Loucy (cell line): ENCODE results near the gene WFDC5.

ENCODE experiments used
- H2AFZ ChIP-seq: fragments of 200-600 bp; sonication (generic); 2 replicates; pipeline ENCODE4 v1.6.0; 2016; ENCODE audit warnings: antibody characterized with exemption, mild to moderate bottlenecking, low read length, moderate library complexity
- H3F3A ChIP-seq: fragments of 200-600 bp; 2 replicates; pipeline ENCODE4 v1.6.0; 2016; ENCODE audit warnings: antibody characterized with exemption, low read depth, mild to moderate bottlenecking
- H3K27me3 ChIP-seq: fragments of 200-600 bp; sonication (generic); 2 replicates; pipeline ENCODE4 v1.6.1; 2014; ENCODE audit warnings: low read length, mild to moderate bottlenecking; ENCODE audit not compliant: insufficient read depth, poor library complexity, severe bottlenecking
- H3K36me3 ChIP-seq: fragments of 200-600 bp; sonication (generic); 2 replicates; pipeline ENCODE4 v1.6.1; 2016; ENCODE audit warnings: low read length; ENCODE audit not compliant: insufficient read depth
- H3K4me1 ChIP-seq: fragments of 200-600 bp; sonication (generic); 2 replicates; pipeline ENCODE4 v1.5.1; 2014; ENCODE audit warnings: low read length, mild to moderate bottlenecking; ENCODE audit not compliant: insufficient read depth, poor library complexity, severe bottlenecking
- H3K4me2 ChIP-seq: fragments of 200-600 bp; sonication (generic); 2 replicates; pipeline ENCODE4 v1.6.0; 2014; ENCODE audit warnings: antibody characterized with exemption, low read length, low read depth, mild to moderate bottlenecking; ENCODE audit not compliant: poor library complexity, severe bottlenecking
- H3K4me3 ChIP-seq: fragments of 200-600 bp; sonication (generic); 2 replicates; pipeline ENCODE4 v1.5.1; 2014; ENCODE audit warnings: low read length, mild to moderate bottlenecking, mixed read lengths; ENCODE audit not compliant: poor library complexity, severe bottlenecking
- H3K79me2 ChIP-seq: fragments of 200-600 bp; sonication (generic); 2 replicates; pipeline ENCODE4 v1.6.1; 2014; ENCODE audit warnings: low read length; ENCODE audit not compliant: insufficient read depth
- H3K9ac ChIP-seq: fragments of 200-600 bp; sonication (generic); 2 replicates; pipeline ENCODE4 v1.6.0; 2014; ENCODE audit warnings: mild to moderate bottlenecking, low read depth, low read length, moderate library complexity; ENCODE audit not compliant: poor library complexity, severe bottlenecking
- H3K9me2 ChIP-seq: fragments of 200-600 bp; sonication (generic); replicated peaks from 2 replicates; pipeline ENCODE4 v1.6.1; 2016; ENCODE audit warnings: low read depth, low read length, mixed read lengths
- H3K9me3 ChIP-seq: fragments of 200-600 bp; sonication (generic); 2 replicates; pipeline ENCODE4 v1.6.1; 2014; ENCODE audit warnings: mild to moderate bottlenecking, antibody characterized with exemption, low read length, low read depth; ENCODE audit not compliant: insufficient read depth
- H4K20me1 ChIP-seq: fragments of 200-600 bp; sonication (generic); 2 replicates; pipeline ENCODE4 v1.6.0; 2014; ENCODE audit warnings: antibody characterized with exemption, low read length, mild to moderate bottlenecking; ENCODE audit not compliant: insufficient read depth, poor library complexity, severe bottlenecking
- CTCF ChIP-seq: fragments of 200-600 bp; sonication (generic); conservative IDR thresholded peaks from 2 replicates; pipeline ENCODE4 v1.5.1; 2014; ENCODE audit warnings: mild to moderate bottlenecking, antibody characterized with exemption, low read length
- EZH2phosphoT487 ChIP-seq: fragments of 200-600 bp; IDR thresholded peaks from 2 replicates; pipeline ENCODE4 v1.6.1; 2018; ENCODE audit warnings: antibody characterized with exemption, mild to moderate bottlenecking, moderate library complexity, borderline replicate concordance

Gene WFDC5

DNA sequence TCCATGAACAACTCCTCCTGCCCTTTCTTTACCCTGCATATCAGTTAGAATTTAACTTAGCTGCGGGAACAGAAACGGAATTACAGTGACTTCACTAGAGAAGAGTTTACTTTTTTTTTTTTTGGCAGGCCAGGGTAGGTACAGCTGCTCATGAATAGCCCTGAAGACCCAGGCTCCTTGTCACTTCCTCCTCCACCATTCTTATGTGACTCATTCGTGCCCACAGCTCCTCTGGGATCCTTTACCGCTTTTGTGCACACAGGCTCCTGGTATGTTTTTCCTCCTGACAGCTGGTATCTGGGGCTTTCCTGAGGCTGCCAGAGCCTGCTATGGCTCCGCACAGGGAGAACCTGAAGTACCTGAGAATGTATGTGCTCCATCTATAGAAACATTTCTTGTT lies 10.2 kb downstream of the WFDC5 start:
- H2AFZ ChIP-seq: no peak overlapping the region
- H3K4me1 ChIP-seq: no peaks in the 10 kb centered on the region
- H4K20me1 ChIP-seq: no peaks in the 10 kb centered on the region
- no peaks in the 10 kb centered on the region for H3K27me3 ChIP-seq
- H3K4me2 ChIP-seq: no peak overlapping the region
- H3K9me2 ChIP-seq: no peaks in the 10 kb centered on the region
- H3K4me3 ChIP-seq: no peak overlapping the region
- TF ChIP-seq CTCF: no peak
- no peak for TF ChIP-seq EZH2phosphoT487
- H3K9ac ChIP-seq: no peak overlapping the region
- no peaks in the 10 kb centered on the region for H3F3A ChIP-seq
- no peaks in the 10 kb centered on the region for H3K9me3 ChIP-seq
- no peaks in the 10 kb centered on the region for H3K79me2 ChIP-seq
- no peaks in the 10 kb centered on the region for H3K36me3 ChIP-seq

GRCh38 chr20:45103072-45103471 lies 11.9 kb downstream of the WFDC5 start:
- Histone ChIP-seq H3K4me1 (no peaks in the 10 kb centered on the region), H4K20me1 (no peaks in the 10 kb centered on the region), H3K4me2 (no peak overlapping the region), H3K9ac (no peak overlapping the region), H3K36me3 (no peaks in the 10 kb centered on the region), H3K9me3 (no peaks in the 10 kb centered on the region), H3F3A (no peaks in the 10 kb centered on the region), H3K4me3 (no peak overlapping the region), H3K9me2 (no peaks in the 10 kb centered on the region), H3K79me2 (no peaks in the 10 kb centered on the region), H3K27me3 (no peaks in the 10 kb centered on the region), H2AFZ (no peak overlapping the region)
- TF ChIP-seq EZH2phosphoT487: no peak
- TF ChIP-seq CTCF: no peak

- no peaks in the 10 kb centered on the region for H3K36me3 ChIP-seq
- no peaks in the 10 kb centered on the region for H4K20me1 ChIP-seq
- no peaks in the 10 kb centered on the region for H3K9me2 ChIP-seq
- H3K27me3 ChIP-seq: no peaks in the 10 kb centered on the region
- H3K79me2 ChIP-seq: no peaks in the 10 kb centered on the region
- no peak overlapping the region for H2AFZ ChIP-seq
- H3K9ac ChIP-seq: no peak overlapping the region
- H3K4me1 ChIP-seq: no peaks in the 10 kb centered on the region
- H3K4me3 ChIP-seq: no peak overlapping the region
- TF ChIP-seq CTCF (no peak), EZH2phosphoT487 (no peak)
- no peaks in the 10 kb centered on the region for H3K9me3 ChIP-seq
- no peak overlapping the region for H3K4me2 ChIP-seq
- H3F3A ChIP-seq: no peaks in the 10 kb centered on the region
Observed at GRCh38 chr20:45101333-45101850, 13.6 kb downstream of the WFDC5 start.
